GM18951 (cell line): ENCODE data around the gene PRELID3B.

Source experiments
- POLR2A ChIP-seq: IDR thresholded peaks from 4 replicates; pipeline ENCODE4 v1.6.1; 2011; ENCODE audit warnings: mild to moderate bottlenecking; ENCODE audit not compliant: insufficient read length, insufficient read depth; ENCODE audit errors: extremely low read depth
- in situ Hi-C: fragments of 300-500 bp; cut with MboI; formaldehyde crosslinking; loops from one replicate; pipeline ENCODE4 v1.12.0; 2022; ENCODE audit warnings: low sequenced_read_pairs, mixed read lengths, inconsistent platforms; ENCODE audit not compliant: unreplicated experiment

Gene PRELID3B

GRCh38 chr20:59005523-59006166 is 36.9 kb downstream of the PRELID3B start:
- TF ChIP-seq POLR2A, result no peak
- in situ Hi-C loops, result no loop called here

GRCh38 chr20:59004763-59005522 is 37.6 kb downstream of the PRELID3B start:
- peak; percentile 47 for TF ChIP-seq POLR2A
- in situ Hi-C loops, result no loop called here

- no peak for TF ChIP-seq POLR2A
Observed at GRCh38 chr20:59004493-59004762, 38.2 kb downstream of the PRELID3B start.

GRCh38 chr20:59003836-59004492 is 38.6 kb downstream of the PRELID3B start:
- in situ Hi-C loops, result no loop called here
- TF ChIP-seq POLR2A, result no peak

More at GRCh38 chr20:59004493-59004762, 38.2 kb downstream of the PRELID3B start:
- in situ Hi-C loops, result no loop called here

GRCh38 chr20:59002874-59003399 is 39.6 kb downstream of the PRELID3B start:
- in situ Hi-C loops, result no loop called here
- TF ChIP-seq POLR2A, result no peak

GRCh38 chr20:59002388-59002787 is 40.2 kb downstream of the PRELID3B start:
- TF ChIP-seq POLR2A, result no peak
- in situ Hi-C loops, result no loop called here

GRCh38 chr20:59001449-59002171 is 41.0 kb downstream of the PRELID3B start:
- TF ChIP-seq POLR2A, result no peak
- in situ Hi-C loops, result no loop called here

GRCh38 chr20:59001068-59001448 is 41.5 kb downstream of the PRELID3B start:
- in situ Hi-C loops, result no loop called here
- no peak for TF ChIP-seq POLR2A

- in situ Hi-C loops, result no loop called here
- TF ChIP-seq POLR2A, result no peak
Observed at GRCh38 chr20:59000326-59000725, 42.3 kb downstream of the PRELID3B start.

GRCh38 chr20:58998656-58999055 is 43.9 kb downstream of the PRELID3B start:
- in situ Hi-C loops, result no loop called here
- TF ChIP-seq POLR2A, result no peak

- no peak for TF ChIP-seq POLR2A
- in situ Hi-C loops, result no loop called here
Observed at GRCh38 chr20:58997141-58997770, 45.3 kb downstream of the PRELID3B start.

- TF ChIP-seq POLR2A, result no peak
- in situ Hi-C loops, result no loop called here
Observed at GRCh38 chr20:58996226-58996611, 46.4 kb downstream of the PRELID3B start.
